ENCODE data around the gene GLRA1. TPM values are rescaled to one million over a fixed set of nuclear protein-coding genes. Genes with fewer than 3 reads are reported as not detected.

The GLRA1 gene
- polyA plus RNA-seq (2012; ENCODE audit: insufficient read depth, insufficient read length, low read depth) = 0.28 TPM

DNA sequence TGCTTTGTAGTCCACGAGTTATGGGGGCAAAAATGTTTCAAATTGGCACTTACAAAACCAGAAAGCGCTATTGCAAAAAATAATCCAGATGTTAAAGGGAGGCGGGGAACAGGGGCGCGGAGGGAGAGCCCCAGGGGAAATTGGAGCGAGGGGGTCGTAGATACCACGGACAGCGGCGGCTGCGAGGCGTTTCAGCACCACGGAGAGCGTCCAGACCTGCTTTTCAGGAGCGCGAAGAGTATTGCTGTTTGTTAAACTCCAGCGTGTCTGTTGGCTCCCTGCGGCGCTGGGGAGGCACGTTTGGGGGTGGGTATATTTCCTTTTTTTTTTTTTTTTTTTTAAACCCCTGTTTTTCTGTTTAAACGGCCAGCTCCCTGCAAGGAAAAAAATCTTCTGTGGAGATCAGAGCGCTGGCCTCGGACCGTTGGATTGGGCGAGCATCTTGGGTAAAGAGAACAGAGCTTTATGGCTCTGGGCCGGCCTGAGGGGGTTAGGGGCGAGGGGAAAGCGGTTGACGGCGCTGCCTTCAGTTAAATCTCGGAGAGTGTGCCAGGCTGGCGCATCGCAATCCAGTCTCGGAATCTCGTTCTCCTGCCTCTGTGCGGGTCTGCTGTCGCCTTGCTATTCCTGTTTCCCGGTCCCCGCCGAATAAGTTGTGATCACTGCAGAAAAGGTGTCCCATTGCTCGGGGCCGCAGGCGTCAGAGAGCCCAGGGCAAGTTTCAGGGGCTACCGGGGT lies at the start of gene GLRA1:
TSS of gene GLRA1 (minus strand) at position 288 of the 738 bp plus-strand sequence. CDS start 302 bp downstream, outside the sequence.
- TF ChIP-seq, protein P1, sequence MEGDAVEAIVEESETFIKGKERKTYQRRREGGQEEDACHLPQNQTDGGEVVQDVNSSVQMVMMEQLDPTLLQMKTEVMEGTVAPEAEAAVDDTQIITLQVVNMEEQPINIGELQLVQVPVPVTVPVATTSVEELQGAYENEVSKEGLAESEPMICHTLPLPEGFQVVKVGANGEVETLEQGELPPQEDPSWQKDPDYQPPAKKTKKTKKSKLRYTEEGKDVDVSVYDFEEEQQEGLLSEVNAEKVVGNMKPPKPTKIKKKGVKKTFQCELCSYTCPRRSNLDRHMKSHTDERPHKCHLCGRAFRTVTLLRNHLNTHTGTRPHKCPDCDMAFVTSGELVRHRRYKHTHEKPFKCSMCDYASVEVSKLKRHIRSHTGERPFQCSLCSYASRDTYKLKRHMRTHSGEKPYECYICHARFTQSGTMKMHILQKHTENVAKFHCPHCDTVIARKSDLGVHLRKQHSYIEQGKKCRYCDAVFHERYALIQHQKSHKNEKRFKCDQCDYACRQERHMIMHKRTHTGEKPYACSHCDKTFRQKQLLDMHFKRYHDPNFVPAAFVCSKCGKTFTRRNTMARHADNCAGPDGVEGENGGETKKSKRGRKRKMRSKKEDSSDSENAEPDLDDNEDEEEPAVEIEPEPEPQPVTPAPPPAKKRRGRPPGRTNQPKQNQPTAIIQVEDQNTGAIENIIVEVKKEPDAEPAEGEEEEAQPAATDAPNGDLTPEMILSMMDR (IDR thresholded peaks at IDR 0.05; ENCODE audit: low read depth, low read length) = no peak
- no peaks in the 10 kb centered on the region for H3K36me3 ChIP-seq
- peak; percentile 9 for DNase-seq
- H3K4me1 ChIP-seq = no peaks in the 10 kb centered on the region
- H3K9me3 ChIP-seq = no peaks in the 10 kb centered on the region
- peaks cover 32% of the 10 kb centered on the region for H3K27me3 ChIP-seq
- peak within 1 kb of the TSS; percentile 25; the same call in 1 of the 2 replicates for H3K4me3 ChIP-seq (ENCODE audit: low read depth, low read length)

DNA sequence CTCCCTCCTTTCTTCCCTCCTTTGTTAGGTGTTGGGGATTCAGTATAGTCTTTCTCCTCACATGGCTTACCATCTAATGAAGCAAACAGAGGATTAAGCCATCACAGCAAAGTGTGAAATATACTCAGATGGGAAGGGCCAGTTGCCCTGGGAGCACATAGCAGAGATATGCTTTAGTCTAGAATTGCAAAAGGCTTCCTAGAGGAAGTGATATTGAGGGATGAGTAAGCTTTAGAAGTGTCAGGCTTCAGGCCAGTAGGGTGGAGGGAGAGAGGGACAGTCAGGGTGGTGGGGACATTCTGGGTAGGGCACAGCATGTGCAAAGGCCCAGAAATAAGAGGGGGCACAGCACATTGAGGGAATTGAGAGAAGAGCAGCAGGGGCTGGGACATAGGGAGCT lies 46.2 kb upstream of the GLRA1 start:
- no peaks in the 10 kb centered on the region for H3K9me3 ChIP-seq
- TF ChIP-seq, protein P1 (IDR thresholded peaks at IDR 0.05; ENCODE audit: low read depth, low read length) = no peak
- no peaks in the 10 kb centered on the region for H3K4me1 ChIP-seq
- H3K36me3 ChIP-seq = no peaks in the 10 kb centered on the region
- H3K27me3 ChIP-seq = no peaks in the 10 kb centered on the region
- no peak for DNase-seq
- no peak overlapping the region for H3K4me3 ChIP-seq (ENCODE audit: low read depth, low read length)

DNA sequence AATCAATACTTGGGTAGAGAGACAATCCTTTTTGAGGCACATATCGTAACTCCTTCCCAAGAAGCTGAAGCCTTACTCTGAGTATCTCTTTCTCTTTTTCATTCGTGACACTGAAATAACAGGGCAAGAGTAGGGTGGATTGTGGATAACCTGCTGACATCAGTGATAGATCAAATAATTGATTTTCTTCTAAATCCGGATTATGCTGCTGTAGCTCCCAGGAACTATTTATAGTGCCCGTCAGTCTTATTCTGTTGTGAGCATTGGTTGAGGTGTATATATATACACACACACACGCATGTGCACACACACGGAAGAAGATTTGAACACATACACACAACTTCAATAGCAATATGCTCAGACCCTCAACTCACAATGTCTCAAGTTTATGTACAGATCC lies 43.2 kb upstream of the GLRA1 start:
- TF ChIP-seq, protein P1 (IDR thresholded peaks at IDR 0.05; ENCODE audit: low read depth, low read length) = no peak
- DNase-seq = no peak

DNA sequence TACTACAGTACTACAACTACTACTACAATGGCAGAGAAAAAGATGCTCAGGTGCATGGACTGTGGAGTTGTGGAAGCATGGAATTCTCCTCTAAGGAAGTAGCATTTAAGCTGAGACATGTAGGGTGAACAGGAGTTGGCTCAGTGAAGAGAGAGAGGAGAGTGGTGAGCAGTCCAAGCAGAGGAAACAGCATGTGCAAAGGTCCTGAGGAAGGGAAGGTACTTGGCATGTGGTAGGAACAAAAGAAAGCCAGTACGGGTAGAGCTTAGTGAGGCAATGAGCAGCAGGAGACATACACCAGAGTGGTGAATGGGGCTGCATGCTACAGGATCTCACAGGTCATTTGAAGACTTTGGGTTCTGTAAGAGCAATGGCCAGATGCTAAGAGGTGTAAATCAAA lies 41.4 kb upstream of the GLRA1 start:
- H3K36me3 ChIP-seq = no peaks in the 10 kb centered on the region
- no peak for DNase-seq
- H3K4me1 ChIP-seq = no peaks in the 10 kb centered on the region
- TF ChIP-seq, protein P1 (IDR thresholded peaks at IDR 0.05; ENCODE audit: low read depth, low read length) = no peak
- H3K4me3 ChIP-seq (ENCODE audit: low read depth, low read length) = no peak overlapping the region
- no peaks in the 10 kb centered on the region for H3K27me3 ChIP-seq
- no peaks in the 10 kb centered on the region for H3K9me3 ChIP-seq

More for the DNA sequence above, 43.2 kb upstream of the GLRA1 start:
- Histone ChIP-seq H3K4me3 (ENCODE audit: low read depth, low read length) (no peak overlapping the region), H3K27me3 (no peaks in the 10 kb centered on the region), H3K4me1 (no peaks in the 10 kb centered on the region), H3K36me3 (no peaks in the 10 kb centered on the region), H3K9me3 (no peaks in the 10 kb centered on the region)

DNA sequence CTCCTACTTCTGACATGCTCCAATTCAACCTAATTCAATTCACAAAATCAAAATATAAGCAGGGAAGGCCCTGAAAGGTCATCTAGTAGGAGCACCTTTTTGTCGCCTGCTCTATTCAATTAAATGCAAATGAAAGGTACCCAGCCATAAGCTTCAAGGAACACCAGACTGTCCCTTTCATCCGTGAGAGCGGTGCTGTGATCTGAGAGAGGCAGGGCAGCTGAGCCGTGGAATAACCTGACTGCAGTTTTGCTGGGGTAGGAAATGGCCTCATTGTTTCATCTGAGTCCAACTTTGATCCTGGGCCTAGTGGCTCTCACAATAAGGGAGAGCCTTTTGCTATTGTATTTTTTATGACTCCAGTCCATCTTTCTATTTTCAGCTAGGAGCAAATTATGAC lies 39.8 kb upstream of the GLRA1 start:
- no peak overlapping the region for H3K4me3 ChIP-seq (ENCODE audit: low read depth, low read length)

DNA sequence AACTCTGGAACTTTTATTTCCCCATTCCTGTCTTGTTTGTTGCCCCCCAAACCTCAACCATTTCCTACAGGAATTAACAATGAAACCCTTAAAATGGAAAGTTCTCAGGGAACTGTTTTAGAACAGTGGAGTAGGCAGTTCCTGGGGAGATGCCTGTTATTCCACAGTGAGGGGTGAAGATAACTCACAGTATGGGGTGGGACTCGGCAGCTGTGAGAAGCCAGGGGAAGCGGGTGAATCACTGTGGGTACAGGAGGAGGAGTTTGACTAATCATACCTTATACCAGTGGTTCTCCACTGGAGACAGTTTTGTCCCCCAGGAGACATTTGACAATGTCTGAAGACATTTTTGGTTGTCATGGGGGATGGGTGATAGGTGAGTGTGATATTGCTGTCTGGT lies 36.9 kb upstream of the GLRA1 start:
- Histone ChIP-seq H3K9me3 (no peaks in the 10 kb centered on the region), H3K4me3 (ENCODE audit: low read depth, low read length) (no peak overlapping the region), H3K27me3 (no peaks in the 10 kb centered on the region), H3K4me1 (no peaks in the 10 kb centered on the region), H3K36me3 (no peaks in the 10 kb centered on the region)
- TF ChIP-seq, protein P1 (IDR thresholded peaks at IDR 0.05; ENCODE audit: low read depth, low read length) = no peak
- no peak for DNase-seq

More for the DNA sequence above, 39.8 kb upstream of the GLRA1 start:
- H3K4me1 ChIP-seq = no peaks in the 10 kb centered on the region
- no peak for DNase-seq
- no peaks in the 10 kb centered on the region for H3K27me3 ChIP-seq
- no peaks in the 10 kb centered on the region for H3K9me3 ChIP-seq
- no peaks in the 10 kb centered on the region for H3K36me3 ChIP-seq
- TF ChIP-seq, protein P1 (IDR thresholded peaks at IDR 0.05; ENCODE audit: low read depth, low read length) = no peak
